Measurements from ENCODE around the gene ZNF287.

ZNF287 gene

GRCh38 chr17:16585796-16586195 lies 16.8 kb upstream of the ZNF287 start:
- no peak for TF ChIP-seq CTCF (IDR thresholded peaks at IDR 0.05; ENCODE audit: low read depth, low read length)
- H3K4me3 ChIP-seq (ENCODE audit: low read depth, low read length), result no peak overlapping the region
- H3K36me3 ChIP-seq, result no peaks in the 10 kb centered on the region
- no peaks in the 10 kb centered on the region for H3K4me1 ChIP-seq
- no peak for DNase-seq
- no peaks in the 10 kb centered on the region for H3K9me3 ChIP-seq
- no peaks in the 10 kb centered on the region for H3K27me3 ChIP-seq

- no peaks in the 10 kb centered on the region for H3K27me3 ChIP-seq
- no peaks in the 10 kb centered on the region for H3K9me3 ChIP-seq
- H3K4me3 ChIP-seq (ENCODE audit: low read depth, low read length), result peak overlapping the region; percentile 58
- no peaks in the 10 kb centered on the region for H3K4me1 ChIP-seq
- DNase-seq, result peak; percentile 86
- H3K36me3 ChIP-seq, result no peaks in the 10 kb centered on the region
- TF ChIP-seq CTCF (IDR thresholded peaks at IDR 0.05; ENCODE audit: low read depth, low read length), result peak; percentile 74
These were observed 15.4 kb upstream of the ZNF287 start for GRCh38 chr17:16584273-16584995.

- no peak for DNase-seq
- Histone ChIP-seq H3K27me3 (no peaks in the 10 kb centered on the region), H3K4me1 (no peaks in the 10 kb centered on the region), H3K9me3 (no peaks in the 10 kb centered on the region), H3K4me3 (ENCODE audit: low read depth, low read length) (peak overlapping the region; percentile 58; the same call in 1 of the 2 replicates), H3K36me3 (no peaks in the 10 kb centered on the region)
- no peak for TF ChIP-seq CTCF (IDR thresholded peaks at IDR 0.05; ENCODE audit: low read depth, low read length)
These were observed 14.8 kb upstream of the ZNF287 start for GRCh38 chr17:16583781-16584180.

DNA sequence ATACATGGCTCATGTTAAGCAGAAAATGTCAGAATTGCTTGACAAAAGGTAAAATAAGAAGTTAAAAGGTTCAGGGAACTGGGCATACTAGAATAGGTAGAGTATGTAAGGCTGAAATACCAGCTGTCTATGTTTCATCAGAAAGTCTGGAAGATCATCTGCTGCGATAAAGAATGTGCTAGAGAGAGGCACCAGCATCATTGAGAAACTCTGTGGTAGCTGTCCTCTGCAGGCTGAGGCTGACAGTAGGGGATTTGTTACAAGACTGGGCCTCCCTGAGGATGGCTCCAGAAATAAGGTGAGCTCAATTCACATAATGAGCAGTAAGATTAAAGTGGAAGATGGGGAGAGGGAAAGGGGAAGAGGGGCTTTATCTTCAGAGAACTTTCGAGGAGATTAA lies 4.5 kb upstream of the ZNF287 start:
- no peaks in the 10 kb centered on the region for H3K36me3 ChIP-seq
- H3K4me1 ChIP-seq, result no peaks in the 10 kb centered on the region
- no peak for TF ChIP-seq CTCF (IDR thresholded peaks at IDR 0.05; ENCODE audit: low read depth, low read length)
- DNase-seq, result no peak
- no peaks in the 10 kb centered on the region for H3K9me3 ChIP-seq
- no peaks in the 10 kb centered on the region for H3K27me3 ChIP-seq
- no peak overlapping the region for H3K4me3 ChIP-seq (ENCODE audit: low read depth, low read length)

- H3K4me3 ChIP-seq (ENCODE audit: low read depth, low read length), result peak overlapping the region; percentile 66
- no peaks in the 10 kb centered on the region for H3K36me3 ChIP-seq
- TF ChIP-seq CTCF (IDR thresholded peaks at IDR 0.05; ENCODE audit: low read depth, low read length), result no peak
- no peaks in the 10 kb centered on the region for H3K4me1 ChIP-seq
- no peaks in the 10 kb centered on the region for H3K9me3 ChIP-seq
- no peak for DNase-seq
- no peaks in the 10 kb centered on the region for H3K27me3 ChIP-seq
These were observed 331 bp upstream of the ZNF287 start for GRCh38 chr17:16569358-16569712.

- Histone ChIP-seq H3K4me3 (ENCODE audit: low read depth, low read length) (no peak overlapping the region), H3K36me3 (no peaks in the 10 kb centered on the region), H3K4me1 (no peaks in the 10 kb centered on the region), H3K9me3 (no peaks in the 10 kb centered on the region), H3K27me3 (no peaks in the 10 kb centered on the region)
- no peak for TF ChIP-seq CTCF (IDR thresholded peaks at IDR 0.05; ENCODE audit: low read depth, low read length)
- no peak for DNase-seq
These were observed 16.4 kb downstream of the ZNF287 start for GRCh38 chr17:16552637-16553045.

Measured in BE2C (cell line).